ENCODE data around the gene CELF6.

CELF6 gene

GRCh38 chr15:72313881-72314280 is 6.1 kb downstream of the CELF6 start:
- WGBS = 100% methylated on average over 1 of the region's 2 CpGs
- H3K27ac ChIP-seq (ENCODE audit: low read length, poor library complexity, severe bottlenecking) = no peak overlapping the region

GRCh38 chr15:72313448-72313840 is 6.5 kb downstream of the CELF6 start:
- DNase-seq = no peak
- H3K4ac ChIP-seq (ENCODE audit: low read depth in 1 of 2, low read length in 2 of 2) = no peak overlapping the region
- H3K9ac ChIP-seq (ENCODE audit: low read length) = no peak overlapping the region
- H3K18ac ChIP-seq (ENCODE audit: low read depth in 1 of 2, low read length in 2 of 2) = no peak overlapping the region
- H2BK15ac ChIP-seq (ENCODE audit: low read depth, poor library complexity, severe bottlenecking) = no peak overlapping the region
- no peak overlapping the region for H3K4me3 ChIP-seq (ENCODE audit: insufficient read depth in 1 of 2, low read depth in 1 of 2, low read length in 2 of 2)
- H3K36me3 ChIP-seq (ENCODE audit: control insufficient read depth in 1 of 2, insufficient read depth in 2 of 2, low read depth in 1 of 2, low read length in 2 of 2) = no peaks in the 10 kb centered on the region
- no peak overlapping the region for H2BK5ac ChIP-seq (ENCODE audit: low read depth, low read length, poor library complexity, severe bottlenecking)
- H2BK12ac ChIP-seq (ENCODE audit: low read length in 2 of 2) = no peak overlapping the region
- no peak overlapping the region for H4K91ac ChIP-seq (ENCODE audit: low read length)
- H4K8ac ChIP-seq (ENCODE audit: low read length) = no peak overlapping the region
- H2AK5ac ChIP-seq (ENCODE audit: low read length, severe bottlenecking) = no peak overlapping the region
- no peak overlapping the region for H3K14ac ChIP-seq (ENCODE audit: low read length in 2 of 2)
- no peak overlapping the region for H3K27ac ChIP-seq (ENCODE audit: low read length, poor library complexity, severe bottlenecking)
- no peaks in the 10 kb centered on the region for H3K9me3 ChIP-seq (ENCODE audit: control insufficient read depth, low read length)
- no peak overlapping the region for H3K23ac ChIP-seq (ENCODE audit: low read length in 2 of 2)
- peaks cover 10 to 40% of the 10 kb centered on the region in 2 experiments for H3K27me3 ChIP-seq (ENCODE audit: control insufficient read depth in 1 of 2, insufficient read depth in 1 of 2, low read length in 2 of 2)
- H3K79me1 ChIP-seq (replicated peaks; ENCODE audit: low read length, poor library complexity, severe bottlenecking) = no peaks in the 10 kb centered on the region
- H3K4me1 ChIP-seq (ENCODE audit: control insufficient read depth, insufficient read depth, low read depth, low read length) = no peaks in the 10 kb centered on the region
- no peak overlapping the region for H2BK120ac ChIP-seq (ENCODE audit: low read depth, low read length)
- no peak overlapping the region for H2AFZ ChIP-seq (ENCODE audit: low read depth, low read length)
- H3K4me2 ChIP-seq (ENCODE audit: low read length, poor library complexity, severe bottlenecking) = no peak overlapping the region
- 71% methylated on average over 2 of the region's 2 CpGs for WGBS

More at GRCh38 chr15:72313881-72314280, 6.1 kb downstream of the CELF6 start:
- Histone ChIP-seq H3K4me2 (ENCODE audit: low read length, poor library complexity, severe bottlenecking) (no peak overlapping the region), H3K23ac (ENCODE audit: low read length in 2 of 2) (no peak overlapping the region), H3K27me3 (ENCODE audit: control insufficient read depth in 1 of 2, insufficient read depth in 1 of 2, low read length in 2 of 2) (peaks cover 11 to 44% of the 10 kb centered on the region in 2 experiments), H2BK12ac (ENCODE audit: low read length in 2 of 2) (no peak overlapping the region), H3K9ac (ENCODE audit: low read length) (no peak overlapping the region), H3K79me1 (replicated peaks; ENCODE audit: low read length, poor library complexity, severe bottlenecking) (no peaks in the 10 kb centered on the region), H3K9me3 (ENCODE audit: control insufficient read depth, low read length) (no peaks in the 10 kb centered on the region), H4K8ac (ENCODE audit: low read length) (no peak overlapping the region), H3K14ac (ENCODE audit: low read length in 2 of 2) (no peak overlapping the region), H3K4ac (ENCODE audit: low read depth in 1 of 2, low read length in 2 of 2) (no peak overlapping the region), H2BK120ac (ENCODE audit: low read depth, low read length) (no peak overlapping the region), H4K91ac (ENCODE audit: low read length) (no peak overlapping the region), H2AFZ (ENCODE audit: low read depth, low read length) (no peak overlapping the region), H3K4me3 (ENCODE audit: insufficient read depth in 1 of 2, low read depth in 1 of 2, low read length in 2 of 2) (no peak overlapping the region), H2AK5ac (ENCODE audit: low read length, severe bottlenecking) (no peak overlapping the region), H3K4me1 (ENCODE audit: control insufficient read depth, insufficient read depth, low read depth, low read length) (no peaks in the 10 kb centered on the region), H2BK5ac (ENCODE audit: low read depth, low read length, poor library complexity, severe bottlenecking) (no peak overlapping the region), H2BK15ac (ENCODE audit: low read depth, poor library complexity, severe bottlenecking) (no peak overlapping the region), H3K18ac (ENCODE audit: low read depth in 1 of 2, low read length in 2 of 2) (no peak overlapping the region), H3K36me3 (ENCODE audit: control insufficient read depth in 1 of 2, insufficient read depth in 2 of 2, low read depth in 1 of 2, low read length in 2 of 2) (no peaks in the 10 kb centered on the region)
- DNase-seq = no peak

- no peak overlapping the region for H3K4ac ChIP-seq (ENCODE audit: low read depth in 1 of 2, low read length in 2 of 2)
- DNase-seq = peak; percentile 73
- H2BK12ac ChIP-seq (ENCODE audit: low read length in 2 of 2) = no peak overlapping the region
- no peaks in the 10 kb centered on the region for H3K9me3 ChIP-seq (ENCODE audit: control insufficient read depth, low read length)
- H2AFZ ChIP-seq (ENCODE audit: low read depth, low read length) = no peak overlapping the region
- no peak overlapping the region for H4K91ac ChIP-seq (ENCODE audit: low read length)
- H3K36me3 ChIP-seq (ENCODE audit: control insufficient read depth in 1 of 2, insufficient read depth in 2 of 2, low read depth in 1 of 2, low read length in 2 of 2) = no peaks in the 10 kb centered on the region
- WGBS = 100% methylated on average over 1 of the region's 2 CpGs
- no peak overlapping the region for H3K14ac ChIP-seq (ENCODE audit: low read length in 2 of 2)
- H2BK120ac ChIP-seq (ENCODE audit: low read depth, low read length) = no peak overlapping the region
- H3K27me3 ChIP-seq (ENCODE audit: control insufficient read depth in 1 of 2, insufficient read depth in 1 of 2, low read length in 2 of 2) = peaks cover 7 to 37% of the 10 kb centered on the region in 2 experiments
- no peak overlapping the region for H3K27ac ChIP-seq (ENCODE audit: low read length, poor library complexity, severe bottlenecking)
- H3K4me2 ChIP-seq (ENCODE audit: low read length, poor library complexity, severe bottlenecking) = no peak overlapping the region
- no peak overlapping the region for H2AK5ac ChIP-seq (ENCODE audit: low read length, severe bottlenecking)
- no peak overlapping the region for H3K4me3 ChIP-seq (ENCODE audit: insufficient read depth in 1 of 2, low read depth in 1 of 2, low read length in 2 of 2)
- H4K8ac ChIP-seq (ENCODE audit: low read length) = no peak overlapping the region
- H2BK15ac ChIP-seq (ENCODE audit: low read depth, poor library complexity, severe bottlenecking) = no peak overlapping the region
- H3K23ac ChIP-seq (ENCODE audit: low read length in 2 of 2) = no peak overlapping the region
- H2BK5ac ChIP-seq (ENCODE audit: low read depth, low read length, poor library complexity, severe bottlenecking) = no peak overlapping the region
- no peak overlapping the region for H3K9ac ChIP-seq (ENCODE audit: low read length)
- no peaks in the 10 kb centered on the region for H3K4me1 ChIP-seq (ENCODE audit: control insufficient read depth, insufficient read depth, low read depth, low read length)
- H3K79me1 ChIP-seq (replicated peaks; ENCODE audit: low read length, poor library complexity, severe bottlenecking) = no peaks in the 10 kb centered on the region
- H3K18ac ChIP-seq (ENCODE audit: low read depth in 1 of 2, low read length in 2 of 2) = no peak overlapping the region
Measured at GRCh38 chr15:72312605-72313447, 7.1 kb downstream of the CELF6 start.

- no peak overlapping the region for H3K23ac ChIP-seq (ENCODE audit: low read length in 2 of 2)
- H3K79me1 ChIP-seq (replicated peaks; ENCODE audit: low read length, poor library complexity, severe bottlenecking) = no peaks in the 10 kb centered on the region
- H3K4me3 ChIP-seq (ENCODE audit: insufficient read depth in 1 of 2, low read depth in 1 of 2, low read length in 2 of 2) = no peak overlapping the region
- H3K4me2 ChIP-seq (ENCODE audit: low read length, poor library complexity, severe bottlenecking) = no peak overlapping the region
- no peak overlapping the region for H2BK15ac ChIP-seq (ENCODE audit: low read depth, poor library complexity, severe bottlenecking)
- H3K27me3 ChIP-seq (ENCODE audit: control insufficient read depth in 1 of 2, insufficient read depth in 1 of 2, low read length in 2 of 2) = peaks cover 0 to 28% of the 10 kb centered on the region in 2 experiments
- peaks cover 3% of the 10 kb centered on the region for H3K4me1 ChIP-seq (ENCODE audit: control insufficient read depth, insufficient read depth, low read depth, low read length)
- H3K27ac ChIP-seq (ENCODE audit: low read length, poor library complexity, severe bottlenecking) = no peak overlapping the region
- no peak overlapping the region for H4K91ac ChIP-seq (ENCODE audit: low read length)
- no peaks in the 10 kb centered on the region for H3K9me3 ChIP-seq (ENCODE audit: control insufficient read depth, low read length)
- H3K36me3 ChIP-seq (ENCODE audit: control insufficient read depth in 1 of 2, insufficient read depth in 2 of 2, low read depth in 1 of 2, low read length in 2 of 2) = peaks cover 0 to 3% of the 10 kb centered on the region in 2 experiments
- no peak overlapping the region for H3K4ac ChIP-seq (ENCODE audit: low read depth in 1 of 2, low read length in 2 of 2)
- no peak overlapping the region for H2AFZ ChIP-seq (ENCODE audit: low read depth, low read length)
- H4K8ac ChIP-seq (ENCODE audit: low read length) = no peak overlapping the region
- H2AK5ac ChIP-seq (ENCODE audit: low read length, severe bottlenecking) = no peak overlapping the region
- 70% methylated on average over 5 of the region's 5 CpGs for WGBS
- DNase-seq = no peak
- no peak overlapping the region for H2BK12ac ChIP-seq (ENCODE audit: low read length in 2 of 2)
- H3K14ac ChIP-seq (ENCODE audit: low read length in 2 of 2) = no peak overlapping the region
- no peak overlapping the region for H3K9ac ChIP-seq (ENCODE audit: low read length)
- H3K18ac ChIP-seq (ENCODE audit: low read depth in 1 of 2, low read length in 2 of 2) = no peak overlapping the region
- H2BK5ac ChIP-seq (ENCODE audit: low read depth, low read length, poor library complexity, severe bottlenecking) = no peak overlapping the region
- H2BK120ac ChIP-seq (ENCODE audit: low read depth, low read length) = no peak overlapping the region
Measured at GRCh38 chr15:72307026-72307425, 12.9 kb downstream of the CELF6 start.

All from mesenchymal stem cell (in vitro differentiated cells and primary cell).